ENCODE data around the gene TDRD10.

TDRD10 gene

DNA sequence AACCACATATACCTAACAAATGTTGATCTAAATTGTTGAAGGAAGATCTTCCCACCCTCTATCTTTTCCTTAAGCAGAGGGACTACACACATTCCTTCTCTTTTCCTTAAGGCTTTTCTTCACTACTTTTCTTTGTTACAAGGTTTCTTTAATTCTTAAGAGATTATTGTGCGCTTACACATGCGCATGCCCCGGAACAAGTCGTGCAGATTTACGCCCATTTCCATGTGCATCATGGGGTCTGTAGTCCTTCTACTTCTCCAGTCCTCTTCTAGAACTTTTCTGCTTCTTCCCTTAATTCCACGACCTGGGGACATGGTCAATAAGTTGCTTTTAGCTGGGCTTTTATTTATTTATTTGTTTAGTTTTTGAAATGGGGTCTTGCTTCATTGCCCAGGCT lies 63.9 kb downstream of the TDRD10 start:
- no peak overlapping the region for H3K27ac ChIP-seq
- DNase-seq (ENCODE audit: low spot score), result no peak
- TF ChIP-seq, protein P1, sequence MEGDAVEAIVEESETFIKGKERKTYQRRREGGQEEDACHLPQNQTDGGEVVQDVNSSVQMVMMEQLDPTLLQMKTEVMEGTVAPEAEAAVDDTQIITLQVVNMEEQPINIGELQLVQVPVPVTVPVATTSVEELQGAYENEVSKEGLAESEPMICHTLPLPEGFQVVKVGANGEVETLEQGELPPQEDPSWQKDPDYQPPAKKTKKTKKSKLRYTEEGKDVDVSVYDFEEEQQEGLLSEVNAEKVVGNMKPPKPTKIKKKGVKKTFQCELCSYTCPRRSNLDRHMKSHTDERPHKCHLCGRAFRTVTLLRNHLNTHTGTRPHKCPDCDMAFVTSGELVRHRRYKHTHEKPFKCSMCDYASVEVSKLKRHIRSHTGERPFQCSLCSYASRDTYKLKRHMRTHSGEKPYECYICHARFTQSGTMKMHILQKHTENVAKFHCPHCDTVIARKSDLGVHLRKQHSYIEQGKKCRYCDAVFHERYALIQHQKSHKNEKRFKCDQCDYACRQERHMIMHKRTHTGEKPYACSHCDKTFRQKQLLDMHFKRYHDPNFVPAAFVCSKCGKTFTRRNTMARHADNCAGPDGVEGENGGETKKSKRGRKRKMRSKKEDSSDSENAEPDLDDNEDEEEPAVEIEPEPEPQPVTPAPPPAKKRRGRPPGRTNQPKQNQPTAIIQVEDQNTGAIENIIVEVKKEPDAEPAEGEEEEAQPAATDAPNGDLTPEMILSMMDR (conservative IDR thresholded peaks at IDR 0.05; ENCODE audit: low read depth), result no peak
- POLR2A ChIA-PET (ENCODE audit: low non-redundant PET), result no interaction called here
- CTCF ChIA-PET, result no interaction called here

DNA sequence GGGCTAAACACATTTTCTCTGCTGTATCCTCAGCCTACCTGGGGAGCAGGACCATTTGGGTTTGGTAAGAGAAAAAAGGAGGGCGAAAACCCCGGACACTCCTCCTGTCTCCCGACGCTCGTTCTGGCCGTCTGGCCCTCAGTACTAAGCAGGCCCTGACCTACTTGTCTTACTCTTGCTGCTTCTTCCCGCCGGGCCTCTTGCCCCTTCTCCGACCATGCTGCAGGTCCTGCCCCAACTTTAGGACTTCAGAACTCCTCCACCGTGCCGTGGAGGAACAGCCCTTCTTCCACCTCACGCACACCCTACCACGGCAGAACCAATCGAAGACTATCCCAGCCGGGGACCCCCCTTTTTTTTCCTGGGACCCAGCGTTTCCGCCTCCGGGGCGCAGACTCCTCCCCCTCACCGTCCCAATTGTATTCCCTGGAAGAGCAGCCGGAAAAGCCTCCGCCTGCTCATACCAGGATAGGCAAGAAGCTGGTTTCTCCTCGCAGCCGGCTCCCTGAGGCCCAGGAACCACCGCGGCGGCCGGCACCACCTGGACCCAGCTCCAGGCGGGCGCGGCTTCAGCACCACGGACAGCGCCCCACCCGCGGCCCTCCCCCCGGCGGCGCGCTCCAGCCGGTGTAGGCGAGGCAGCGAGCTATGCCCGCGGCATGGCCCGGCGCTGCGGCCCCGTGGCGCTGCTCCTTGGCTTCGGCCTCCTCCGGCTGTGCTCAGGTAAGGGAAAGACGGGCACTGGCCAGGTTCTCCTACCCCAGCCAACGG lies 65.6 kb downstream of the TDRD10 start, which contains the start of gene CHRNB2:
TSS of gene CHRNB2 (plus strand) at position 393 of the 771 bp plus-strand sequence. CDS start at position 660, 267 bp downstream.
- TF ChIP-seq, protein P1 (conservative IDR thresholded peaks at IDR 0.05; ENCODE audit: low read depth), result no peak
- CTCF ChIA-PET, result no interaction called here
- no peak within 1 kb of the TSS for H3K27ac ChIP-seq
- DNase-seq (ENCODE audit: low spot score), result peak; percentile 83
- POLR2A ChIA-PET (ENCODE audit: low non-redundant PET), result interaction anchor here (0.6 kb wide), 1 partner anchor 8 kb away, joined by 3 read pairs; no protein-coding TSS in a partner anchor

GRCh38 chr1:154568157-154568815 lies 66.3 kb downstream of the TDRD10 start:
- no peak for DNase-seq (ENCODE audit: low spot score)
- TF ChIP-seq, protein P1 (conservative IDR thresholded peaks at IDR 0.05; ENCODE audit: low read depth), result no peak
- H3K27ac ChIP-seq, result no peak overlapping the region

DNA sequence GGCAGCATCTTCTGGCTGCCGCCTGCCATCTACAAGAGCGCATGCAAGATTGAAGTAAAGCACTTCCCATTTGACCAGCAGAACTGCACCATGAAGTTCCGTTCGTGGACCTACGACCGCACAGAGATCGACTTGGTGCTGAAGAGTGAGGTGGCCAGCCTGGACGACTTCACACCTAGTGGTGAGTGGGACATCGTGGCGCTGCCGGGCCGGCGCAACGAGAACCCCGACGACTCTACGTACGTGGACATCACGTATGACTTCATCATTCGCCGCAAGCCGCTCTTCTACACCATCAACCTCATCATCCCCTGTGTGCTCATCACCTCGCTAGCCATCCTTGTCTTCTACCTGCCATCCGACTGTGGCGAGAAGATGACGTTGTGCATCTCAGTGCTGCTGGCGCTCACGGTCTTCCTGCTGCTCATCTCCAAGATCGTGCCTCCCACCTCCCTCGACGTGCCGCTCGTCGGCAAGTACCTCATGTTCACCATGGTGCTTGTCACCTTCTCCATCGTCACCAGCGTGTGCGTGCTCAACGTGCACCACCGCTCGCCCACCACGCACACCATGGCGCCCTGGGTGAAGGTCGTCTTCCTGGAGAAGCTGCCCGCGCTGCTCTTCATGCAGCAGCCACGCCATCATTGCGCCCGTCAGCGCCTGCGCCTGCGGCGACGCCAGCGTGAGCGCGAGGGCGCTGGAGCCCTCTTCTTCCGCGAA lies 69.4 kb downstream of the TDRD10 start:
- POLR2A ChIA-PET (ENCODE audit: low non-redundant PET), result no interaction called here

More at GRCh38 chr1:154568157-154568815, 66.3 kb downstream of the TDRD10 start:
- ChIA-PET CTCF (no interaction called here), POLR2A (ENCODE audit: low non-redundant PET) (no interaction called here)

DNA sequence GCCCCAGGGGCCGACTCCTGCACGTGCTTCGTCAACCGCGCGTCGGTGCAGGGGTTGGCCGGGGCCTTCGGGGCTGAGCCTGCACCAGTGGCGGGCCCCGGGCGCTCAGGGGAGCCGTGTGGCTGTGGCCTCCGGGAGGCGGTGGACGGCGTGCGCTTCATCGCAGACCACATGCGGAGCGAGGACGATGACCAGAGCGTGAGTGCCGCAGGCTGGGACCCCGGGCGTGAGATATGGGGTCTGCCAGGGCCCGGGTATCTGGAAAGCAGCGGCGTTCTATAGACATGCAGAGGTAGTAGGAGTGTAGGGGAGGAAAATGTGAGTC lies 69.9 kb downstream of the TDRD10 start:
- H3K27ac ChIP-seq, result no peak overlapping the region
- TF ChIP-seq, protein P1 (conservative IDR thresholded peaks at IDR 0.05; ENCODE audit: low read depth), result no peak
- no peak for DNase-seq (ENCODE audit: low spot score)
- POLR2A ChIA-PET (ENCODE audit: low non-redundant PET), result interaction anchor here (0.5 kb wide), 1 partner anchor 11 kb away, joined by 3 read pairs; no protein-coding TSS in a partner anchor
- CTCF ChIA-PET, result no interaction called here

More for the DNA sequence above, 69.4 kb downstream of the TDRD10 start:
- TF ChIP-seq, protein P1 (conservative IDR thresholded peaks at IDR 0.05; ENCODE audit: low read depth), result no peak
- no peak overlapping the region for H3K27ac ChIP-seq
- CTCF ChIA-PET, result no interaction called here
- no peak for DNase-seq (ENCODE audit: low spot score)

GRCh38 chr1:154572468-154573167 lies 70.6 kb downstream of the TDRD10 start:
- POLR2A ChIA-PET (ENCODE audit: low non-redundant PET), result interaction anchor here (0.5 kb wide), 1 partner anchor 12 kb away, joined by 3 read pairs; no protein-coding TSS in a partner anchor
- TF ChIP-seq, protein P1 (conservative IDR thresholded peaks at IDR 0.05; ENCODE audit: low read depth), result no peak
- no peak overlapping the region for H3K27ac ChIP-seq
- CTCF ChIA-PET, result no interaction called here
- DNase-seq (ENCODE audit: low spot score), result no peak
